ENCODE data around the gene RGS14.

The RGS14 gene

DNA sequence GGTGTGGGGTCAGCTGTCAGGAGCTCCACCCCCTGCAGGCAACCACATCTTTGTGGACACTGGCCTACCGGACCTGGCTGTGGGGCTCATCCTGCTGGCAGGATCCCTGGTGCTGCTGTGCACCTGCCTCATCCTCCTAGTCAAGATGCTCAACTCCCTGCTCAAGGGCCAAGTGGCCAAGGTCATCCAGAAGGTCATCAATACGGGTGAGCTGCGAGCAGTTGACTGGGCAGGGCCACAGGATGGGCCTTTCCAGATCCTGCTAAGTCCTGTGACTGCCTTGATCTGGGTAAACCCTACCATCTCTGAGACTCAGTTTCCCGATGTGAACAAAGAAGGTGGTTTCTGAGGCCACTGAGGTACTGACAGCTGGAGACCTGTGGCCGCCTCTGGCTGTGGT, 36.3 kb downstream of the RGS14 start:
- FAIRE-seq (no peak), DNase-seq (ENCODE audit: insufficient read length, low spot score) (no peak)
- TF ChIP-seq, protein P1, sequence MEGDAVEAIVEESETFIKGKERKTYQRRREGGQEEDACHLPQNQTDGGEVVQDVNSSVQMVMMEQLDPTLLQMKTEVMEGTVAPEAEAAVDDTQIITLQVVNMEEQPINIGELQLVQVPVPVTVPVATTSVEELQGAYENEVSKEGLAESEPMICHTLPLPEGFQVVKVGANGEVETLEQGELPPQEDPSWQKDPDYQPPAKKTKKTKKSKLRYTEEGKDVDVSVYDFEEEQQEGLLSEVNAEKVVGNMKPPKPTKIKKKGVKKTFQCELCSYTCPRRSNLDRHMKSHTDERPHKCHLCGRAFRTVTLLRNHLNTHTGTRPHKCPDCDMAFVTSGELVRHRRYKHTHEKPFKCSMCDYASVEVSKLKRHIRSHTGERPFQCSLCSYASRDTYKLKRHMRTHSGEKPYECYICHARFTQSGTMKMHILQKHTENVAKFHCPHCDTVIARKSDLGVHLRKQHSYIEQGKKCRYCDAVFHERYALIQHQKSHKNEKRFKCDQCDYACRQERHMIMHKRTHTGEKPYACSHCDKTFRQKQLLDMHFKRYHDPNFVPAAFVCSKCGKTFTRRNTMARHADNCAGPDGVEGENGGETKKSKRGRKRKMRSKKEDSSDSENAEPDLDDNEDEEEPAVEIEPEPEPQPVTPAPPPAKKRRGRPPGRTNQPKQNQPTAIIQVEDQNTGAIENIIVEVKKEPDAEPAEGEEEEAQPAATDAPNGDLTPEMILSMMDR (IDR thresholded peaks at IDR 0.05; ENCODE audit: insufficient read depth, missing control alignments) = no peak

DNA sequence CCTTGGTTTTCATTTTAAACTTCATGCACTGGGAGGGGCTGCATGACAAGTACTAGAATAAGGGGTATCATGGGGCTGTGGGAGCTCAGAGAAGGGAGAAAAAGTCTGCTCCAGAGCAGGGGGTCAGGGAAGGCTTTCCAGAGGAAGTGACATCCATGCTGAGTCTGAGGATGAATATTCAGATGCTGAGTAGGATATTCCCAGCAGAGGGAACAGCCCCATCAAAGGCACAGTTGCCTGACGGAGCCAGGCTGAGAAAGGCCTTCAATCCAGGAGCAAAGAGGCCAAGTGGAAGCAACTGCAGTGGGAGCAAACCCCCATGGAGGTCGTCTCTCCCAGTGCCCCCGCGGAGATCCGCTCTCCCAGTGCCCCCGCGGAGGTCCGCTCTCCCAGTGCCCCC, 38.4 kb downstream of the RGS14 start:
- DNase-seq (ENCODE audit: insufficient read length, low spot score) (no peak), FAIRE-seq (no peak)
- TF ChIP-seq, protein P1 (IDR thresholded peaks at IDR 0.05; ENCODE audit: insufficient read depth, missing control alignments) = no peak

DNA sequence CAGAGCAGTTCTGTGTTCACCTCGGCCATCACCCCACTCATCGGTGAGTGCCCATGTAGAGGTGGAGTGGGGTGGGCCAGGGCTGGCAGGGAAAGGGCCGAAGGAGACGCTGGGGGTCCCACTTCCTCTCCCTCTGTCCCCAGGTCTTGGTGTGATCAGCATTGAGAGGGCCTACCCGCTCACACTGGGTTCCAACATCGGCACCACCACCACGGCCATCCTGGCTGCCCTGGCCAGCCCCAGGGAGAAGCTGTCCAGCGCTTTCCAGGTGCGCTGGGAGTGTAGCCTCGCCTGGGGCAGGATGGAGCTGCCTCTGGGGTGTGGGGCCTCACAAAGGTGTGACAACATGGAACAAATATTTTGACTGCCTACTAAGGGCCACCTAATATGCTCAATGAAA, 39.1 kb downstream of the RGS14 start:
- TF ChIP-seq, protein P1 (IDR thresholded peaks at IDR 0.05; ENCODE audit: insufficient read depth, missing control alignments) = no peak
- no peak for FAIRE-seq

DNA sequence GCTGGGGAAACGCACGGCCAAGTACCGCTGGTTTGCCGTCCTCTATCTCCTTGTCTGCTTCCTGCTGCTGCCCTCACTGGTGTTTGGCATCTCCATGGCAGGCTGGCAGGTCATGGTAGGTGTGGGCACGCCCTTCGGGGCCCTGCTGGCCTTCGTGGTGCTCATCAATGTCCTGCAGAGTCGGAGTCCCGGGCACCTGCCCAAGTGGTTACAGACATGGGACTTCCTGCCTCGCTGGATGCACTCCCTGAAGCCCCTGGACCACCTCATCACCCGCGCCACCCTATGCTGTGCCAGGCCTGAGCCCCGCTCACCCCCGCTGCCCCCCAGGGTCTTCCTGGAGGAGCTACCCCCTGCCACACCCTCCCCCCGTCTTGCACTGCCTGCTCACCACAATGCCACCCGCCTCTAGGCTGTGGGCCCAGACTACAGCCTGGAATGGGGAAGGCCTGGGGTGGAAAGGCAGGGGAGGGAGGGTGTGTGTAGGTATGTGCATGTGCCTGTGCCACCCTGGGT, 40.2 kb downstream of the RGS14 start:
- no peak for DNase-seq (ENCODE audit: insufficient read length, low spot score)
- FAIRE-seq = no peak
- TF ChIP-seq, protein P1 (IDR thresholded peaks at IDR 0.05; ENCODE audit: insufficient read depth, missing control alignments) = no peak

More for the DNA sequence above, 39.1 kb downstream of the RGS14 start:
- no peak for DNase-seq (ENCODE audit: insufficient read length, low spot score)

- FAIRE-seq = no peak
- TF ChIP-seq, protein P1 (IDR thresholded peaks at IDR 0.05; ENCODE audit: insufficient read depth, missing control alignments) = no peak
Observed at GRCh38 chr5:177399997-177400868, 42.5 kb downstream of the RGS14 start, which contains the start of gene PFN3. Gene PFN3 (minus strand): TSS chr5:177400661. CDS start chr5:177400576, 85 bp downstream.

GRCh38 chr5:177402271-177403043, 44.7 kb downstream of the RGS14 start:
- DNase-seq (ENCODE audit: insufficient read length, low spot score) (peak; percentile 89), FAIRE-seq (no peak)
- TF ChIP-seq, protein P1 (IDR thresholded peaks at IDR 0.05; ENCODE audit: insufficient read depth, missing control alignments) = peak; percentile 44

More at GRCh38 chr5:177399997-177400868, 42.5 kb downstream of the RGS14 start, which contains the start of gene PFN3:
- no peak for DNase-seq (ENCODE audit: insufficient read length, low spot score)
